Suprapubic skin (tissue), 4 donors: ENCODE measurements around the gene GALR3.

Experiments used
- CTCF ChIP-seq, 2 donors: fragments of 200-600 bp in 1 of 2; fragments of 450-650 bp in 1 of 2; sonication (generic) in 1 of 2; IDR thresholded peaks; one replicate each; pipeline ENCODE4 v1.5.1; 2016 to 2019; ENCODE audit warnings: antibody characterized with exemption in 2 of 2, mild to moderate bottlenecking in 1 of 2, moderate library complexity in 1 of 2
- EP300 ChIP-seq: sonication (generic); formaldehyde crosslinking; IDR thresholded peaks from one replicate; pipeline ENCODE4 v1.6.1; 2017; ENCODE audit warnings: antibody characterized with exemption
- POLR2A ChIP-seq, 2 donors: fragments of 450-650 bp; IDR thresholded peaks; one replicate each; pipeline ENCODE4 v1.6.1; 2017; ENCODE audit warnings: antibody characterized with exemption in 2 of 2, mild to moderate bottlenecking in 2 of 2, moderate library complexity in 2 of 2
- POLR2AphosphoS5 ChIP-seq, 3 donors: sonication (generic); formaldehyde crosslinking; IDR thresholded peaks; one replicate each; pipeline ENCODE4 v1.6.1; 2017; ENCODE audit warnings: antibody characterized with exemption in 3 of 3

- TF ChIP-seq CTCF (IDR thresholded peaks at IDR 0.05) (no peak), POLR2AphosphoS5 (IDR thresholded peaks at IDR 0.05) (no peak), POLR2A (IDR thresholded peaks at IDR 0.05) (no peak), EP300 (no peak)
Measured at GRCh38 chr22:37854946-37855345, 31.8 kb downstream of the GALR3 start.
